IPS-18a (cell line): ENCODE results near the gene PLCB2.

Source experiments
- H3K27ac ChIP-seq: one replicate; pipeline ENCODE4 v1.5.1; 2013; ENCODE audit warnings: low read length
- H3K27me3 ChIP-seq: one replicate; pipeline ENCODE4 v1.6.1; 2013; ENCODE audit warnings: mild to moderate bottlenecking, low read length; ENCODE audit not compliant: control insufficient read depth, insufficient read depth
- H3K36me3 ChIP-seq: one replicate; pipeline ENCODE4 v1.6.1; 2013; ENCODE audit warnings: low read depth, low read length; ENCODE audit not compliant: control insufficient read depth
- H3K4me1 ChIP-seq: one replicate; pipeline ENCODE4 v1.6.1; 2013; ENCODE audit warnings: low read depth, low read length; ENCODE audit not compliant: control insufficient read depth
- H3K4me3 ChIP-seq: one replicate; pipeline ENCODE4 v1.5.1; 2013; ENCODE audit warnings: low read length
- H3K9ac ChIP-seq: one replicate; pipeline ENCODE4 v1.6.1; 2013; ENCODE audit warnings: mild to moderate bottlenecking, low read length, moderate library complexity
- H3K9me3 ChIP-seq: one replicate; pipeline ENCODE4 v1.6.1; 2013; ENCODE audit warnings: low read depth, low read length; ENCODE audit not compliant: control insufficient read depth

The PLCB2 gene, protein sequence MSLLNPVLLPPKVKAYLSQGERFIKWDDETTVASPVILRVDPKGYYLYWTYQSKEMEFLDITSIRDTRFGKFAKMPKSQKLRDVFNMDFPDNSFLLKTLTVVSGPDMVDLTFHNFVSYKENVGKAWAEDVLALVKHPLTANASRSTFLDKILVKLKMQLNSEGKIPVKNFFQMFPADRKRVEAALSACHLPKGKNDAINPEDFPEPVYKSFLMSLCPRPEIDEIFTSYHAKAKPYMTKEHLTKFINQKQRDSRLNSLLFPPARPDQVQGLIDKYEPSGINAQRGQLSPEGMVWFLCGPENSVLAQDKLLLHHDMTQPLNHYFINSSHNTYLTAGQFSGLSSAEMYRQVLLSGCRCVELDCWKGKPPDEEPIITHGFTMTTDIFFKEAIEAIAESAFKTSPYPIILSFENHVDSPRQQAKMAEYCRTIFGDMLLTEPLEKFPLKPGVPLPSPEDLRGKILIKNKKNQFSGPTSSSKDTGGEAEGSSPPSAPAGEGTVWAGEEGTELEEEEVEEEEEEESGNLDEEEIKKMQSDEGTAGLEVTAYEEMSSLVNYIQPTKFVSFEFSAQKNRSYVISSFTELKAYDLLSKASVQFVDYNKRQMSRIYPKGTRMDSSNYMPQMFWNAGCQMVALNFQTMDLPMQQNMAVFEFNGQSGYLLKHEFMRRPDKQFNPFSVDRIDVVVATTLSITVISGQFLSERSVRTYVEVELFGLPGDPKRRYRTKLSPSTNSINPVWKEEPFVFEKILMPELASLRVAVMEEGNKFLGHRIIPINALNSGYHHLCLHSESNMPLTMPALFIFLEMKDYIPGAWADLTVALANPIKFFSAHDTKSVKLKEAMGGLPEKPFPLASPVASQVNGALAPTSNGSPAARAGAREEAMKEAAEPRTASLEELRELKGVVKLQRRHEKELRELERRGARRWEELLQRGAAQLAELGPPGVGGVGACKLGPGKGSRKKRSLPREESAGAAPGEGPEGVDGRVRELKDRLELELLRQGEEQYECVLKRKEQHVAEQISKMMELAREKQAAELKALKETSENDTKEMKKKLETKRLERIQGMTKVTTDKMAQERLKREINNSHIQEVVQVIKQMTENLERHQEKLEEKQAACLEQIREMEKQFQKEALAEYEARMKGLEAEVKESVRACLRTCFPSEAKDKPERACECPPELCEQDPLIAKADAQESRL

GRCh38 chr15:40307421-40308211 is at the start of gene PLCB2:
Gene PLCB2 (minus strand): TSS chr15:40307935. CDS start chr15:40307672, 263 bp downstream.
- Histone ChIP-seq H3K27me3 (no peaks in the 10 kb centered on the region), H3K36me3 (no peaks in the 10 kb centered on the region), H3K4me1 (peaks cover 6% of the 10 kb centered on the region), H3K4me3 (no peak within 1 kb of the TSS), H3K9ac (no peak within 1 kb of the TSS), H3K9me3 (no peaks in the 10 kb centered on the region), H3K27ac (no peak within 1 kb of the TSS)

GRCh38 chr15:40357246-40357645 is 49.5 kb upstream of the PLCB2 start:
- H3K27me3 ChIP-seq: peaks cover 26% of the 10 kb centered on the region
- H3K9me3 ChIP-seq: no peaks in the 10 kb centered on the region
- peak overlapping the region; percentile 63 for H3K4me3 ChIP-seq
- H3K9ac ChIP-seq: no peak overlapping the region
- H3K4me1 ChIP-seq: peaks cover 15% of the 10 kb centered on the region
- no peak overlapping the region for H3K27ac ChIP-seq
- no peaks in the 10 kb centered on the region for H3K36me3 ChIP-seq

- Histone ChIP-seq H3K9ac (no peak overlapping the region), H3K4me3 (no peak overlapping the region), H3K36me3 (no peaks in the 10 kb centered on the region), H3K27ac (no peak overlapping the region), H3K9me3 (no peaks in the 10 kb centered on the region), H3K27me3 (peaks cover 26% of the 10 kb centered on the region), H3K4me1 (peaks cover 15% of the 10 kb centered on the region)
Measured at GRCh38 chr15:40355976-40356585, 48.3 kb upstream of the PLCB2 start.

- Histone ChIP-seq H3K9me3 (no peaks in the 10 kb centered on the region), H3K9ac (no peak overlapping the region), H3K27me3 (peaks cover 22% of the 10 kb centered on the region), H3K4me1 (peaks cover 15% of the 10 kb centered on the region), H3K27ac (no peak overlapping the region), H3K36me3 (no peaks in the 10 kb centered on the region), H3K4me3 (no peak overlapping the region)
Measured at GRCh38 chr15:40354408-40355171, 46.9 kb upstream of the PLCB2 start.

- H3K27me3 ChIP-seq: peaks cover 14% of the 10 kb centered on the region
- no peaks in the 10 kb centered on the region for H3K9me3 ChIP-seq
- peaks cover 13% of the 10 kb centered on the region for H3K4me1 ChIP-seq
- no peak overlapping the region for H3K27ac ChIP-seq
- H3K4me3 ChIP-seq: no peak overlapping the region
- H3K9ac ChIP-seq: no peak overlapping the region
- H3K36me3 ChIP-seq: no peaks in the 10 kb centered on the region
Measured at GRCh38 chr15:40353697-40354096, 46.0 kb upstream of the PLCB2 start.

- Histone ChIP-seq H3K36me3 (no peaks in the 10 kb centered on the region), H3K9me3 (no peaks in the 10 kb centered on the region), H3K4me3 (no peak overlapping the region), H3K9ac (no peak overlapping the region), H3K4me1 (peaks cover 13% of the 10 kb centered on the region), H3K27me3 (peaks cover 10% of the 10 kb centered on the region), H3K27ac (no peak overlapping the region)
Measured at GRCh38 chr15:40352281-40352901, 44.7 kb upstream of the PLCB2 start.

GRCh38 chr15:40349163-40349562 is 41.4 kb upstream of the PLCB2 start:
- H3K9ac ChIP-seq: no peak overlapping the region
- peaks cover 6% of the 10 kb centered on the region for H3K4me1 ChIP-seq
- H3K27ac ChIP-seq: no peak overlapping the region

GRCh38 chr15:40348474-40348870 is 40.7 kb upstream of the PLCB2 start:
- no peaks in the 10 kb centered on the region for H3K36me3 ChIP-seq
- no peaks in the 10 kb centered on the region for H3K4me1 ChIP-seq
- H3K9ac ChIP-seq: no peak overlapping the region
- no peaks in the 10 kb centered on the region for H3K27me3 ChIP-seq
- no peak overlapping the region for H3K27ac ChIP-seq
- no peak overlapping the region for H3K4me3 ChIP-seq
- H3K9me3 ChIP-seq: no peaks in the 10 kb centered on the region

More at GRCh38 chr15:40349163-40349562, 41.4 kb upstream of the PLCB2 start:
- Histone ChIP-seq H3K9me3 (no peaks in the 10 kb centered on the region), H3K27me3 (no peaks in the 10 kb centered on the region), H3K36me3 (no peaks in the 10 kb centered on the region), H3K4me3 (no peak overlapping the region)

- Histone ChIP-seq H3K36me3 (no peaks in the 10 kb centered on the region), H3K9me3 (no peaks in the 10 kb centered on the region), H3K27ac (no peak overlapping the region), H3K9ac (no peak overlapping the region), H3K4me3 (no peak overlapping the region), H3K27me3 (no peaks in the 10 kb centered on the region), H3K4me1 (no peaks in the 10 kb centered on the region)
Measured at GRCh38 chr15:40347559-40348473, 40.1 kb upstream of the PLCB2 start.
